Common myeloid progenitor, CD34-positive (primary cell): ENCODE data around the gene CDH22.

Source experiments
- CTCF ChIA-PET: fragments of 350-600 bp; sonication (Branson Sonifier 250); formaldehyde crosslinking; loops from one replicate; lab custom pipeline; 2021; ENCODE audit warnings: antibody characterized with exemption; lab: Charles Lee
- POLR2A ChIA-PET: fragments of 350-600 bp; sonication (Branson Sonifier 250); formaldehyde crosslinking; loops from one replicate; lab custom pipeline; 2021; ENCODE audit warnings: antibody characterized with exemption; lab: Charles Lee
- DNase-seq, 3 donors: peaks; one replicate each; pipeline versions ENCODE4 v3.0.0 to v3.0.0-alpha.2; 2013
- H3K27ac ChIP-seq, 2 experiments: 1 replicate in 1 of 2; 2 replicates in 1 of 2; pipeline ENCODE4 v1.7.0; 2013; ENCODE audit warnings: inconsistent platforms in 2 of 2, low read length in 2 of 2, mild to moderate bottlenecking in 2 of 2, low read depth in 1 of 2, moderate library complexity in 1 of 2; ENCODE audit not compliant: severe bottlenecking in 2 of 2, insufficient read depth in 1 of 2, poor library complexity in 1 of 2
- H3K27me3 ChIP-seq, 5 experiments: replicated peaks in 2 of 5; 1 replicate in 3 of 5; 2 replicates in 2 of 5; pipeline versions ENCODE4 v1.6.1 to v1.7.0; 2013; ENCODE audit warnings: low read length in 4 of 5, mild to moderate bottlenecking in 2 of 5, moderate library complexity in 2 of 5, inconsistent platforms in 1 of 5; ENCODE audit not compliant: insufficient read depth in 5 of 5, control insufficient read depth in 4 of 5
- H3K36me3 ChIP-seq, 4 experiments: 1 replicate in 2 of 4; 2 replicates in 2 of 4; pipeline versions ENCODE4 v1.6.1 to v1.7.0; 2013; ENCODE audit warnings: low read length in 3 of 4, control low read depth in 1 of 4, mild to moderate bottlenecking in 1 of 4; ENCODE audit not compliant: control insufficient read depth in 4 of 4, insufficient read depth in 4 of 4
- H3K4me1 ChIP-seq, 4 experiments: 1 replicate in 3 of 4; 2 replicates in 1 of 4; pipeline versions ENCODE4 v1.6.1 to v1.7.1; 2013; ENCODE audit warnings: low read length in 3 of 4, mild to moderate bottlenecking in 3 of 4, control low read depth in 1 of 4, inconsistent platforms in 1 of 4, moderate library complexity in 1 of 4; ENCODE audit not compliant: control insufficient read depth in 4 of 4, insufficient read depth in 4 of 4; ENCODE audit errors: control extremely low read depth in 1 of 4
- H3K4me3 ChIP-seq, 7 experiments: 1 replicate in 4 of 7; 2 replicates in 3 of 7; pipeline versions ENCODE4 v1.5.1 to v1.7.0; 2013; ENCODE audit warnings: mild to moderate bottlenecking in 7 of 7, low read length in 6 of 7, moderate library complexity in 6 of 7, inconsistent platforms in 2 of 7, low read depth in 2 of 7, control low read depth in 1 of 7; ENCODE audit not compliant: insufficient read depth in 4 of 7, control insufficient read depth in 1 of 7; ENCODE audit errors: extremely low read depth in 1 of 7
- H3K9me3 ChIP-seq, 5 experiments: 1 replicate in 4 of 5; 2 replicates in 1 of 5; pipeline versions ENCODE4 v1.6.1 to v1.7.1; 2013; ENCODE audit warnings: low read length in 4 of 5, mild to moderate bottlenecking in 2 of 5, inconsistent platforms in 1 of 5, low read depth in 1 of 5, moderate library complexity in 1 of 5; ENCODE audit not compliant: control insufficient read depth in 4 of 5, insufficient read depth in 2 of 5; ENCODE audit errors: control extremely low read depth in 1 of 5
- WGBS: methylation state at CpG from one replicate; pipeline ENCODE4 v1.1.5; 2013; ENCODE audit not compliant: insufficient coverage; 5-methylcytosine and 5-hydroxymethylcytosine counted together

The CDH22 gene

DNA sequence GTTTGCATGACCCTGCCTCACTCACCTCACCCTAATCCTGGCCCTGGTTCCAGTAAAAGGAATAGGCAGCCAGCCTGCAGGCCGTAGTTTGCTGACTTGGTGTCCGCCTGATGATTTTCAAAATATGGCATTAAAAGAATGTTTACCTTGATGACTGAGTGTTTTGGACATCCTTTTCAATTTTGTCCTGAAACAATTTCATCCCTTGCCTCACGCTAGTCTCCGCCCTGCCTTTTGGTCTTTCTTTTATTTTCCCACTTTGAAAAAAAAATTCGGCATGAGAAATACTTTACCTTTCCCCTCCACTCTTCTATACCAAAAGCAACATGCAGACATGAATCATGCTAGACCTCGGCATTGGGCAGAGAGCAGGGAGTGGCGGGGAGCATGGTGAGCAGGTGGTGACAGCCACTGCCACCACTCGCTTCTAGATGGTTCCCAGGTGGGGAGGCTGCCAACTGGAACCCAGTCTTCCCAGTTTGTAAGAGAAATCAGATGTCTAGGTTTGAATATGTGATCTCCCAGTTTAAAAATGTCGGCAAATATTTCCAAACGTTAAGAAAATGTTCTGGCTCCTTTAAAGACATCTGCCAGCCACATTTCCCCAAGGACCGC lies 180.8 kb downstream of the CDH22 start:
- Histone ChIP-seq H3K27me3 (peaks cover 3 to 26% (median 12%) of the 10 kb centered on the region in 5 experiments), H3K9me3 (no peaks in the 10 kb centered on the region), H3K36me3 (peaks cover 0 to 22% (median 1%) of the 10 kb centered on the region in 4 experiments), H3K4me3 (no peak overlapping the region), H3K4me1 (no peaks in the 10 kb centered on the region), H3K27ac (no peak overlapping the region)
- WGBS, result 99% methylated on average over 7 of the region's 11 CpGs
- CTCF ChIA-PET, result interaction anchor here (1.0 to 2.2 kb wide), 4 partner anchors 14 to 310 kb away, joined by 3 to 7 read pairs (median 3); no protein-coding TSS in a partner anchor
- POLR2A ChIA-PET, result no interaction called here
- no peak for DNase-seq

DNA sequence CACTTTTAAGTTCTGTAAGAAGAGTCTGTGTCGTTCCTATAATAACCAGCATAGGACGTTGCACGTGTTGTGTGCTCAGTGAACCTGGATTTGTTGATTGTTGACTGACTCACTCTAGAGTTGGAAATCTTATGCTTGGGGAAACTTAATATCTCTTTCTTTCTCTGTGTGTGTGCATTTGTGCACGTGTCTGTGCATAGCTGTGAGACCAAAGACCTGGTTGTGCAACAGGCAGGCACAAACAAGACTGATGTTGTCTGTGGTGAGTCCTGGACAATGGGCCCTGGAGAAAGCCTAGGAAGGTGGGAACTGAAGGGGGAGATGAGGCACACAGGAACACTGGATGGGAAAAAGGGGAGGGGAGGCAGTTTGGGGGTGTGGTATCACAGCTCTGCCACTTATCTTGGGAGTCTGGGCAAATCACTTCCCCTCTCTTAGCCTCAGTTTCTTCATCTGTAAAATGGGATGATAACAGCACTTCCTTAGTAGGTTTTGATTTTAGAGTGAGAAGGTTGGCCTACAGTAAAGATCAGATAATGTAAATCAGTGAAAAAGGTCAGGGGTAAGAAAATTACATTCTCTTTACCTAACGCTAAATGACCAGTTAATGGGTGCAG lies 181.8 kb downstream of the CDH22 start:
- H3K4me3 ChIP-seq, result no peak overlapping the region
- no peak for DNase-seq
- CTCF ChIA-PET, result interaction anchor here (1.0 kb wide), 1 partner anchor 304 kb away, joined by 3 read pairs; no protein-coding TSS in a partner anchor
- no peak overlapping the region for H3K27ac ChIP-seq
- H3K36me3 ChIP-seq, result peaks cover 0 to 26% (median 1%) of the 10 kb centered on the region in 4 experiments
- POLR2A ChIA-PET, result no interaction called here
- 100% methylated on average over 3 of the region's 5 CpGs for WGBS
- H3K9me3 ChIP-seq, result no peaks in the 10 kb centered on the region
- no peaks in the 10 kb centered on the region for H3K4me1 ChIP-seq
- H3K27me3 ChIP-seq, result peaks cover 0 to 18% (median 12%) of the 10 kb centered on the region in 5 experiments
